ENCODE measurements around the gene LAMB3.

- no peak for TF ChIP-seq POLR2A (IDR thresholded peaks at IDR 0.05)
- TF ChIP-seq CTCF (IDR thresholded peaks at IDR 0.05), result no peak
Measured at GRCh38 chr1:209583408-209583807, 68.8 kb downstream of the LAMB3 start, which contains the start of gene CAMK1G.
